ENCODE measurements around the gene PFDN2.
A peak's percentile ranks its signal among the peaks of the same experiment; 100 is the strongest.

Gene PFDN2

DNA sequence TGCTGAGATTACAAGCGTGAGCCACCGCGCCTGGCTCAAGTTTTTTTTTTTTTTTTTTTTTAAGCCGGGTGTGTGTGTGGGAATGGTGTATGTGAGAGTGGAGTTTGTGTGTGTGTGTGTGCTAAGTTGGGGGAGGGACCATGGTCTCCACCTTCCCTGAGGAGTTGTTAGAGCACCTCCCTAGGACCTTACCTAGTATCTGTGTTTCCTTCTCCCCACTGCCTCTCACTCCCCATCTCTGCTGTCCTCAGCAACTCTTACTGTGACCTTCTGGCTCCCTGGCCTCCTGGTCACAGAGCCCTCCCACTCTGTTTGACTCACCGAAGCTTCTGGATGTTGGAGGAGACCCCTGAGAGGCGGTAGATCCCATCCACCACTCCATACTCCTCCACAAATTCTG is 58.5 kb downstream of the PFDN2 start:
- H4K20me1 ChIP-seq (ENCODE audit: insufficient read depth, low read length) = no peaks in the 10 kb centered on the region
- peaks cover 29% of the 10 kb centered on the region for H3F3A ChIP-seq (ENCODE audit: insufficient read depth, low read length)
- H3K79me2 ChIP-seq (ENCODE audit: low read length) = peaks cover 86% of the 10 kb centered on the region
- H2AFZ ChIP-seq (ENCODE audit: low read length) = no peak overlapping the region
- peaks cover 21% of the 10 kb centered on the region for H3K36me3 ChIP-seq (replicated peaks; ENCODE audit: insufficient read depth, low read length)
- H3K4me1 ChIP-seq (ENCODE audit: low read length) = peaks cover 31% of the 10 kb centered on the region
- no peaks in the 10 kb centered on the region for H3K9me2 ChIP-seq (replicated peaks; ENCODE audit: insufficient read depth, low read length)
- no peak overlapping the region for H3K4me3 ChIP-seq (ENCODE audit: low read length)
- no peaks in the 10 kb centered on the region for H3K9me3 ChIP-seq (replicated peaks; ENCODE audit: insufficient read depth, low read length)
- TF ChIP-seq EZH2 (optimal IDR thresholded peaks at IDR 0.05; ENCODE audit: low read depth, low read length) = no peak
- TF ChIP-seq EZH2phosphoT487 (IDR thresholded peaks at IDR 0.05; ENCODE audit: low read length) = no peak
- TF ChIP-seq, protein P1, sequence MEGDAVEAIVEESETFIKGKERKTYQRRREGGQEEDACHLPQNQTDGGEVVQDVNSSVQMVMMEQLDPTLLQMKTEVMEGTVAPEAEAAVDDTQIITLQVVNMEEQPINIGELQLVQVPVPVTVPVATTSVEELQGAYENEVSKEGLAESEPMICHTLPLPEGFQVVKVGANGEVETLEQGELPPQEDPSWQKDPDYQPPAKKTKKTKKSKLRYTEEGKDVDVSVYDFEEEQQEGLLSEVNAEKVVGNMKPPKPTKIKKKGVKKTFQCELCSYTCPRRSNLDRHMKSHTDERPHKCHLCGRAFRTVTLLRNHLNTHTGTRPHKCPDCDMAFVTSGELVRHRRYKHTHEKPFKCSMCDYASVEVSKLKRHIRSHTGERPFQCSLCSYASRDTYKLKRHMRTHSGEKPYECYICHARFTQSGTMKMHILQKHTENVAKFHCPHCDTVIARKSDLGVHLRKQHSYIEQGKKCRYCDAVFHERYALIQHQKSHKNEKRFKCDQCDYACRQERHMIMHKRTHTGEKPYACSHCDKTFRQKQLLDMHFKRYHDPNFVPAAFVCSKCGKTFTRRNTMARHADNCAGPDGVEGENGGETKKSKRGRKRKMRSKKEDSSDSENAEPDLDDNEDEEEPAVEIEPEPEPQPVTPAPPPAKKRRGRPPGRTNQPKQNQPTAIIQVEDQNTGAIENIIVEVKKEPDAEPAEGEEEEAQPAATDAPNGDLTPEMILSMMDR (IDR thresholded peaks at IDR 0.05; ENCODE audit: low read length) = no peak
- H3K9ac ChIP-seq (ENCODE audit: low read length) = peak overlapping the region; percentile 49; the same call in 1 of the 2 replicates
- no peak for DNase-seq
- peak overlapping the region; percentile 64; the same call in 1 of the 2 replicates for H3K4me2 ChIP-seq (ENCODE audit: low read depth, low read length)
- peak overlapping the region; percentile 86 for H3K27ac ChIP-seq (ENCODE audit: low read length)
- no peaks in the 10 kb centered on the region for H3K27me3 ChIP-seq (replicated peaks; ENCODE audit: insufficient read depth, low read length)

DNA sequence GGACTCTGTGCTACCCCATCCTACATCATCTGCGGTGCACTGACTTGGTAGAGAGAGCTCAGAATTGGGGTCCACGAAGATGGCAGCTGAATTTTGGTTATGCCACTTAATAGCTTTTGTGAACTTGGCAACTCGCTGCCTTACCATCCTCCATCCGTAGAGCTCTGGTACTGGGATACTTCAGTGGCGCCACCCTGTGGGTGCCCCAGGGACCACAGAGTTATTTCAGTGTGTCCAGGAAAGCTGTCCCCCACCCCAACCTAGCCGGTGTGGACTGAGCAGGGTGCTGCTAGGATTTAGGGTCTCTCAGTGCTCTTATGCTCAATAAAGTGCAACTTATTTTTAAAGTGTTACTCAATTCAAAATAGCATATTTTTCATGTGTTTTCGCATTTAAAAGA is 63.0 kb downstream of the PFDN2 start:
- peaks cover 36% of the 10 kb centered on the region for H3K36me3 ChIP-seq (replicated peaks; ENCODE audit: insufficient read depth, low read length)
- no peak overlapping the region for H3K4me3 ChIP-seq (ENCODE audit: low read length)

DNA sequence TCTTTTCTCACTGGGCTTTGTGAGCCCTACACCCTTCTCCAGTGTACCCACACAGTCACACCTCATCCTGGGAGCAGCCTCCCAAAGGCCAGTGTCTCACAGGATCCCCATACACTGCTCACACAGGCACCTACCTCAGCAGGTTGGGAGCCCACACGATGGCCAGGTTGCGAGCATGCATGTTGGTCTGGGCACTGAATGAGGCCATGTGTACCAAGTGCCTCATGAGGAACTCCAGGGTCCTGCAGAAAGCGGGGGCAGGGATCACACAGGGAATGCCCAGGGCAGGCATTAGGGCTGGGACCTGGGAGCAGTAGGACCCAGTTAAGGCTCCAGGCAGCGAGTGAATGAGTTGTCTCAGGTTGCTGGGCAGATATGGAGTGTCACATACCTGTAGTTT is 63.6 kb downstream of the PFDN2 start:
- Histone ChIP-seq H3K36me3 (replicated peaks; ENCODE audit: insufficient read depth, low read length) (peaks cover 39% of the 10 kb centered on the region), H3K27me3 (replicated peaks; ENCODE audit: insufficient read depth, low read length) (no peaks in the 10 kb centered on the region), H3K27ac (ENCODE audit: low read length) (no peak overlapping the region), H3K9me3 (replicated peaks; ENCODE audit: insufficient read depth, low read length) (no peaks in the 10 kb centered on the region), H3F3A (ENCODE audit: insufficient read depth, low read length) (0 out of 2 replicates have a peak, but pooled peaks cover 1% of the 10 kb centered on the region), H3K4me1 (ENCODE audit: low read length) (peaks cover 1% of the 10 kb centered on the region), H3K4me2 (ENCODE audit: low read depth, low read length) (no peak overlapping the region), H3K4me3 (ENCODE audit: low read length) (no peak overlapping the region), H3K9ac (ENCODE audit: low read length) (no peak overlapping the region), H2AFZ (ENCODE audit: low read length) (no peak overlapping the region), H3K79me2 (ENCODE audit: low read length) (peaks cover 41% of the 10 kb centered on the region), H3K9me2 (replicated peaks; ENCODE audit: insufficient read depth, low read length) (no peaks in the 10 kb centered on the region), H4K20me1 (ENCODE audit: insufficient read depth, low read length) (no peaks in the 10 kb centered on the region)
- DNase-seq = no peak
- TF ChIP-seq EZH2 (optimal IDR thresholded peaks at IDR 0.05; ENCODE audit: low read depth, low read length) (no peak), EZH2phosphoT487 (IDR thresholded peaks at IDR 0.05; ENCODE audit: low read length) (no peak)
- TF ChIP-seq, protein P1 (IDR thresholded peaks at IDR 0.05; ENCODE audit: low read length) = no peak

More for the DNA sequence above, 63.0 kb downstream of the PFDN2 start:
- H4K20me1 ChIP-seq (ENCODE audit: insufficient read depth, low read length) = no peaks in the 10 kb centered on the region
- no peak overlapping the region for H2AFZ ChIP-seq (ENCODE audit: low read length)
- peaks cover 7% of the 10 kb centered on the region for H3K4me1 ChIP-seq (ENCODE audit: low read length)
- H3K9me3 ChIP-seq (replicated peaks; ENCODE audit: insufficient read depth, low read length) = no peaks in the 10 kb centered on the region
- H3K27ac ChIP-seq (ENCODE audit: low read length) = no peak overlapping the region
- H3K27me3 ChIP-seq (replicated peaks; ENCODE audit: insufficient read depth, low read length) = no peaks in the 10 kb centered on the region
- no peak overlapping the region for H3K9ac ChIP-seq (ENCODE audit: low read length)
- peaks cover 5% of the 10 kb centered on the region for H3F3A ChIP-seq (ENCODE audit: insufficient read depth, low read length)
- no peak overlapping the region for H3K4me2 ChIP-seq (ENCODE audit: low read depth, low read length)
- no peaks in the 10 kb centered on the region for H3K9me2 ChIP-seq (replicated peaks; ENCODE audit: insufficient read depth, low read length)
- peaks cover 47% of the 10 kb centered on the region for H3K79me2 ChIP-seq (ENCODE audit: low read length)
- TF ChIP-seq, protein P1 (IDR thresholded peaks at IDR 0.05; ENCODE audit: low read length) = peak; percentile 55
- TF ChIP-seq EZH2 (optimal IDR thresholded peaks at IDR 0.05; ENCODE audit: low read depth, low read length) (no peak), EZH2phosphoT487 (IDR thresholded peaks at IDR 0.05; ENCODE audit: low read length) (no peak)
- DNase-seq = no peak

Measured in MM.1S (cell line).